ENCODE data around the gene GFAP.

Gene GFAP

DNA sequence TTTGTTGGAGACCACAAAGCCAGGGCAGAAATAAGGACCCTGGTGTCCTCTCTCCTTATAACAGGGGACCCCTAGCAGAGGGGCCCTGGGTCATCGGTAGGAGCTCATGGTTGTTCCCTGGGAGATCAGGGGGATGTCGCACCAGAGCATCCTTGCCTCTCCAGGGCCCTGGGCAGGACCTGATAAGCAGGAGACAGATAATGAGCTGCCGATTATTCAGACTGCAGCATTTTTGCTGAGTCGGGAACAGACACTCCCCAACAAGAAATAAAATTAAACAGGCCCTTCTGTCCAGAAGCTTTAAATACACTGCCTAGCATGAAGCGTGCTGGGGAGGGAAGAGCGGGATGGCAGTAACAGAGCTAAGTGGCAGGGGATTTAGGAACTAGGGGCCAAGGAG, 15.4 kb upstream of the GFAP start:
- no peak for DNase-seq

DNA sequence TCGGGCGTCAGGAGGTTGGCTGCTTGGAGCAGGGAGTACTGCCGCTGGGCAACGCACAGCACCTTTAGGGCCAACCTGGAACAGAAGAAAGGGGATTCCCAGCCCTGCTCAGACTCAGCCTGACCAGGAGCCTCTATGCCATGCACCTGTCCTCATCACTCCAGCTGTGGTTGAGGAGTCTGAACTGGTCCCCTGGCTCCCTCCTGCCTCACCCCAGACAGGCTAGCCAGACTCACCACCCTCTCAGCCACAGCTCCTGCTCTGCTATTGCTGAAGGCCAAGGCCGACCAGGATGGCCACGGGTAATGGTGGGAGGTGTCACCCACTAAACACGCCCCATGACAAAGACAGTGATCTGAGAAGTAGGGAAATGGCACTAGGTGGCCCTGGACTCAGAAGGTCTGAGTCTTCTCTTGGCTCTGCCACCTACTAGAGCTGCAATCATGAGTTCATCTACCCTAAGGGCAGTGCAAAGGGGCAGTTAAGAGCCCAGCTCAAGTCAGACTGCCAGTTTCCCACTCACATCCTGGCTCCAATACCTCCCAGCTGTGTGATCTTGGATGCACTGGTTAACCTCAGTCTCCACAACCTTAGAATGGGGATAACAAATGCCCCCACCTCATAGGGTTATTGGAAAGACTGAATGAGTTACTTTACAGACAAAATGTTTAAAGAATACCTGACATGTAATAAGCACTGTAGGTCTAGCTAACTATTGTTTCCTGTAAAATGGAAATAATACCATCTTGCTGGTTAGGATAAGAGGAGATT, 13.8 kb upstream of the GFAP start:
- no peak for DNase-seq

DNA sequence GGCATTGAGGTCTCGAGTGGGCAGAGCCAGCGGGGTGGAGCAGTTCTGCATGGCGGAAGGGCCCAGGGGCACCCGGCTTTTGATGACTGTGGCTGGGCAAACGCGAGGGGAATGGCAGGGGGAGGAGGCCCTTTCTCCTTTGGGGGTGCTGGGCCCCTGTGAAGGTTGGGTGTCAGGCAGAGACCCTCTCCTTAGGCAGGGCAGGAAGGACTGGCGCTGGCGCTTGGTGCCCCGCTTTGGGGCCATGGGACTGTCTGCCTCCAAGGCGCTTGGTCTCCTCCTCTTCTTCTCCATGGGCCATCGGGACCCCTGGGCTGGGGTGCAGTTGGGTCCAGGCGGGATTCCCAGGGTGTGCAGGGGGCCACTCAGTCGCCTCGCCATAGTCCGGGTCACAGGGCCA, 12.8 kb upstream of the GFAP start:
- no peak for DNase-seq

DNA sequence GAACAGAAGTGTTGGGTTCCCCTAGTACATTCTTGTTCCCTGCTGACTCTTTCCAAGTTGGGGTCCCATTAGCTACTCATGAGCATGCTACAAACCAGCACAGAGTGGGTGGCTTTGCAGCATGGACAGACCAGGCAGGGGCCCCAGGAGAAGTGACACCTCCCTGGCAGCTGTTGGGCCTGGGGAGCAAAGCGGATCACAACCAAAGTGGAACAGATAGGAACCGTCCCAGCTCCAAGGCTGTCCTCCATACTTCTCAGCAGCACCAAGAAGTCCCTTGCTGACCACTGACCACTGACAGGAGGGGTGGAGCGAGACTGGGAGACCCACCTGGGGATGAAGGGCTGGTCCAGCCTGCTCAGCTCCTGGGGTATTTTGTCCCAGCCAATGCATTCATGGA, 12.4 kb upstream of the GFAP start:
- DNase-seq, result no peak

DNA sequence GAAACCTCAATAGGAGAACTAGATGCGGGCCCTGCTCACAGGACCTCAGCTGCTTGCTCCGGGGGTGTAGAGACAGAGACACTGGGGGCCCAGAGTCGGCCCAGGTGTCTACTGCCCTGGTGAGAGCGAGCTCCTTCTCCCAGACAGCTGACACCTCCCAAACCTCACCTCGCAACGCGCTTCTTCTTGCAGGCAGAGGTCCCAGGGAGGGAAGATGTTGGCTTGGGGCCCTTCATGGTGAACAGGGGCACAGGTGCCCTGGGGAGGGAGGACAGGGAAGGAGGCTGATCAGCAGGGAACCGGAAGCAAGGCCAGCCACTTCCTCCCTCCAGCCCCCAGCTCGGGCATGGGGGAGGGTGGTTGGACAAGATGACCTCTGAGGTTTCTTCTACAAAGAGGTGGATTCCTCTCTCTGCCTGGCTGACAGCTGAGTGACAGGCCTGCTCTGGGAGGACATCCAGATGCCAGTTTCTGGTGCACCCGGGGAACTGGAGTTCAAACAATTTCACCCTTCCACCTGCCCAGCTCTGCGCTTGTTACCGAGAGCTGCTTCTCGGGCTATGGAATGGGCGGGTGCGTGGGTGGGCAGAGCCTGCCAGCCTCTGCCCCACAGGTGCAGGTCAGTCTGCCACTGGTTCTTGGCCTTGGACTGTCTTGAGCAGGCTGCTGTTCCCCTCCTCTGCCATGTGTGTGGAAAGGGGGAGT, 11.7 kb upstream of the GFAP start:
- no peak for DNase-seq

DNA sequence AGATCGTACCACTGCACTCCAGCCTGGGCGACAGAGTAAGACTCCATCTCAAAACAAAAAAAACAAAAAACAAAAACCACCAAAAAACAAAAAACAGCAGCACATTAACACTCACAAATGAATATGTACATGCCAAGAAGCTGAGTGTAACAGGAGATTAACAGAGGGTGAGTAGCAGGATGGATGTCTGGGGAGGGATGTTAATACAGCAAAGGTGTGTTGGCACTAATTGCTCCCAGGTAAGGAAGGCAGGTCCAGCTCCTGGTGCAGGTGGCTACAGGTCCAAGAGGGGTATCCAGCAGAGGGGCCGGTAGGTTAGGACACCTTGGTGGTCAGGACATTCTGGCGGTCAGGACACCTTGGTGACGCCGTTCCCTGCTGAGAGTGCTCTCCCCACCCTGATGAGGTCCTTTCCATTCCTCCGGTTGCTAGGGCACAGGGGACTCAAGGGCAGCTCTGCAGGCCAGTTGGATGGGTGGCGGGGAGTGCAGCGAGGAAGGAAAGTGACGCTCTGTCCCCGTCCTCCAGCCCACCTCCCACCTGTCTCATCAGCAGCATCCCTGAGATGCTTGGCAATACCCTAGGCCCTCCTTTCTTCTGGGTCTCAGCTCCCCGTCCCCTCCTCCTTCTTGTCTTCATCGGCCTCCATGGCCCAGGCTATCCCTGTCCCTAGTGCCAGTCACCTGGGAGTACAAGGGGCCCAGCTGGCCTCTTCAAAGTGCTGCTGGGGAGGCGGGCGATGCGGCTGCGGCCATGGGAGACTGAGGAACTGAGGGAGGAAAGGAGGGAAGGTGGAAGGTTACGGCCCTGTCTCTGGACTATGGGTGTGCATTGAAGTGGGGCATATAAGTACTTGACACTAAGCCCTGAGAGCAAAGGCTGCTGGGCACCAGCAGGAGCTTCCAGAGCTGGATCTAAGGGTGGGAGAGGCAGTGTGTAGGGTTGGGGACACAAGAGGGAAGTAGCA, 10.7 kb upstream of the GFAP start:
- no peak for DNase-seq

DNA sequence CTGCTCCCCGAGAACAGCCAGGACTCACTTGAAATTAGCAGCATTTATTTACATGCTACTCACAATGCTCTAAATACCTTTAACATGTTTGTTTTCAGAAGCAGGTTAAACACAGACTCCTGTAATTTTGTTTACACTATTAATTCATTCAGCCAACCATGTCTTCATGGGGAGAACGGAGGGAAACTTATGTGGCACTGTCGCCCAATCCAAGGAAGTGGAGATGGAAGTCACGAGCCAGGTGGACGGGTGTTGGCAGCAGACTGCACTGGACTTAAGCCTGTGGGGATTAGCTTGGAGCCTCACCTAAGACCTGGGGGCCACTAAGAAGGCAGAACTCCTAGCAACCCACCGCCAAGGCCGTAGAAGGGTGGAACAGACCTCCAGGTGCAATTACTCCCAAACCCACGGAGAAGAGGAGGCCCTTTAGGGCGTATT, 8.8 kb upstream of the GFAP start:
- no peak for DNase-seq

DNA sequence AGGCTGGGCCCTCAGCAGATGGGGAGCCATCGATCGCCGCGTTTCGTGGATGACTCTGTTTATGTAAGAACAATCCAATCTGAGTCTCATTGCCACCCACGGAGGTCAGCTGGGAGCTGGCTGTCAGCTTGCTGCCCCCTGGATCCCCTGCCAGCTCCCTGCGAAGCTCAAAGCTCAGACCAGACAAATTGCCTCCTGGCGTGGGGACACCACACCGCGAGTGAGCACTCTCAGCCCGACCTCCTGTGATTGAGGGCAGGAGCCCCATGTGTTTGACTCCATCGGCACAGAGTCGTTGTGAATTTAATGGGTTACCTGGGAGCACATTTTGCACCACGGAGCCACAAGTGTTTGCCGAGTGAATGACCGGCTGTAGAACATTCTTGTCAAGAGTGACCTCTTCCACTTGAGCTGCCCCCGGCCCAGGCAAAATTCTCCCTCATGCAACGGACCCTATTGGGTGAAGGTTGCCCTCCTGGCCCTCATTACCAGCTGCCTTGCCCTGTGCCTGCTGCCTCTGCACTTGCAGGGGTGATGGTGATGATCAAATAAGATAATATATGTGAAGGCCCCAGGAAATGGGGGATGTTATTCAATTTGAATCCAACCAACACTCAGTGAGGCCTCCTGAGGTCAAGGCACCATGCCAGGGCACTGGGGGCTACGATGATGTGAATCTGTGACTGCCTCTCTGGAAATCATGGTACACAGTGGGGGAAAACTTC, 7.6 kb upstream of the GFAP start:
- no peak for DNase-seq

DNA sequence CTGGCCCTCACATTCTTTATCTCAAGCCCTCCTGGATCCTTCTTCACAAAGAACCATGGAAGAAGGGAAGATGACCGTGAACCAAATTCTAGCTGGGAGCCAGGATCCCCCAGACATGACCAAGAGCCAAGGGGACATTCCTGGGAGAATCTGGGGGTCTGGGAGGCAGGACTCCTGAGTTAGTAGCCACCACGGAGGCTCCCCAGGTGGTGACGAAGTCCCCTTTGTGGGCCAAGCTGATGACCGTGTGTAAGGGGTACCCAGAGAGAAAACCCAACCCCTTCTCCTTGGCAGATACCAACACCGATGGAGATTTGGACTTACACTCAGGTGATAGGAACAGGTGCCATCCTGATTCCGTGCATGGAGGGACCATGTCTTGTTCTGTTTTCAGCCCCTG, 6.8 kb upstream of the GFAP start:
- DNase-seq, result no peak

DNA sequence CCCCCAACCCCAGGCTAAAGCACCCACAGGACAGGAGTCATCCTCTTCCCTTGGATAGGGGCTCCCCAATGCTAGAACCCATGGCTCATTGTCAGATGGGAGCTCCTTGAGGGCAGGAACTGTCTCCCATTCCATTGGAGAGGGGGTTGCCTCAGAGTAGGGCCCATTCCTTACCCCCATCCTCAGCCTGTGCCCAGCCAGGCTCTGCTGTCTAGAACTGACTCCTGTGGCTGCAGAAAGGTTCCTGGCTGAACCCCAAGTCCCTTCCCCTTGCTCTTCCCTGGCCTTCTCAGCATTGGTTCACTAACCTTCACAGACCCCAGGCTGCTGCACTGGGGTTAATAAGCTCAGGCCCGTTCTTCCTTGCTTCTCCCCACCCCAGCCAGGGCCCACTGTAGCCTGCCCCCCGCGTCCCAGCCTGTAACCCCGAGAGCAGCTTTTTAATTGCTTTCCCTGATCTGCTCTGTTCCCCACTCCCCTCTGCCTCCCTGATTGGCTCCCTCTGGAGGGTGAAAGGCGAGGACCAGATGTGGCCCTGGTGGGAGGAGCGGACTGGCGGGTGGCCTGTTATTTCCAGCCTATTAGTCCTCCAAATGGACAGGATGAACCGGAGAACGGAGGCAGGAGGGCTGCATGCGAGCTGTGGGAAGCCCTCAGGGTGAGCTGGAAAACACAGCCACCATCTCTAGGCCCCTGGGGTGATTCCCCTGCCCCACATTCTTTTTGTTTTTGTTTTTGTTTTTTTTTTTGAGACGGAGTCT, 6.0 kb upstream of the GFAP start:
- DNase-seq, result no peak

DNA sequence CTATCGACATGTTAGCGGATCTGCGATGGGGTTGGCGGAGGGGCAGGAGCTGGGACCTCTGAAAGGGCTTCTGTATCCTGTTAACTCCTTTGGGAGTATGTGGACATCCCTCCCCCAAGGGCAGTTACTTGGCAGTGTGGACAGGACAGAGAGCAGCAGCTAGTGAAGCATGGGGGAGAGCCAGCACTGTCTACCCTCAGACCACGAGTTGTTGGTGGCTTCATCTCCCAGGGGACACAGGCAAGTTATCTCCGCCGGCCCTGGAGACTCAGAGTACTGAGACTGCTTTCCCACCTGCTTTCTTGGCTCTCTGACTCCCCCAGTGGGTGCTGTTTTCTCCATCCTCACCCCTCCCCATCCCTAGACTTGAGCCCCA, 5.3 kb upstream of the GFAP start:
- no peak for DNase-seq

DNA sequence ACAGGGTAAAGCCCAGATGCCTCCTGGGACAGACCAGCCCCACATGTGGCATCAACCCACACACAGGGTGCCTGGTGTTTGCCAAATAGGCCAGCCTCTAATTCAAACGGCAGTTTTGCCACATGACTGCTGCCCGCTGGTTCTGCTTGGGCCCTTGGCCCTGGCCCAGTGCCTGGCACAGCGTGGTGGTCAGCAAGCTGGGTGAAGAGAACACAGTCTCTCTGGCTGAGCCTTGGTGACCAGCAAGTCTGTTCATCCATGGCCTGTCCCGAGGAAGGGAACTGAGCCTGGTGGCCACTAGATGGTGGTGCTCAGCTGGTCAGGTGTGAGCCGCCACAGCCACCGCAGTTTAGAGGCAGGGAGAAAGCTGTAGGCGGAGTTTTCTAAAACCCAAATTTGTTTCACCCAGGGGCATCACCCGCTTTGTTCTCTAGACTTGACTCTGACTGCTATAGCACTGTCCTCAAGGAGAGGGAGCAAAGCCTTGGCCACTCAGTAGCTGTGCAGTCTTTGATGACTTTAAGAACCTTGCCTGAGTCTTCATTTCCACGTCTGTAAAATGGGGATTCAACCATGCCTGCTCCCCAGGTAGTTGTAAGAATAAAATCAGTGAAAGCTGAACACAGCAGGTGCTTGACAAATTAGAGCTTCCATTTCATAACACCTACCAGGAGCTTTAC, 4.7 kb upstream of the GFAP start:
- DNase-seq, result peak; percentile 45

DNA sequence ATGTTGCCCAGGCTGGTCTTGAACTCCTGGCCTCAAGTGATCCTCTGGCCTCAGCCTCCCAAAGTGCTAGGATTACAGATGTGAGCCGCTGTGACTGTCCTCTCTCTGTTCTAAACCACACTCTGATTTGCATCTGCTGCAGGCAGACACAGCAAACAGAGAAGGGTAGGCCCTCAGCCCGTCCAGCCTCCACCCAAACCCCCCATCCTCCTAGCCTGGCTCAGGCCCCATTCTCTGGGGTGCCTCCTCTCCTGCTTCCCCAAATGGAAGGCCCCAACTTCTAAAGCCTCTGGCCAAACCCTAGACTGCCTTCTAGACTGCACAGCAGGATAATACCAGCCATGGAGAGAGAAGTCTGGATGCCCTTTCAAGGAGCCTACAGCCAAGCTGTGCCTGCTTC, 4.1 kb upstream of the GFAP start:
- no peak for DNase-seq

DNA sequence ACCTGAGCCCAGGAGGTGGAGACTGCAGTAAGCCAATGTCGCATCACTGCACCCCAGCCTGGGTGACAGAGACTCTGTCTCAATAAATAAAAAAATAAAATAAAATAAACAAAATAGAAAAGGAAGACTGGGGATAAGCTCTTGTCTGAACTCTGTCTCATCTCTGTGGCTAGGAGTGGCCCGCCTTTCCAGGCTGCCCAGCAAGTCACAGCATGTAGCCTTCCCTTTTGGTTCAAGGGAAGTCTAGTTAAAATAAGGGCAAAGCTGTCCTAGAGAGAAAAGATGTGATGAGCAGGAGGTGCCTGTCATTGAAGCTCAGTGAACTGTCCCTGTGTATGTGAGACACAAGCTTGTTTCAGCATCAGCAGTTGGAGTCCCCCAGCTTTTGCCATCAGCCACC, 2.7 kb upstream of the GFAP start:
- DNase-seq, result no peak

DNA sequence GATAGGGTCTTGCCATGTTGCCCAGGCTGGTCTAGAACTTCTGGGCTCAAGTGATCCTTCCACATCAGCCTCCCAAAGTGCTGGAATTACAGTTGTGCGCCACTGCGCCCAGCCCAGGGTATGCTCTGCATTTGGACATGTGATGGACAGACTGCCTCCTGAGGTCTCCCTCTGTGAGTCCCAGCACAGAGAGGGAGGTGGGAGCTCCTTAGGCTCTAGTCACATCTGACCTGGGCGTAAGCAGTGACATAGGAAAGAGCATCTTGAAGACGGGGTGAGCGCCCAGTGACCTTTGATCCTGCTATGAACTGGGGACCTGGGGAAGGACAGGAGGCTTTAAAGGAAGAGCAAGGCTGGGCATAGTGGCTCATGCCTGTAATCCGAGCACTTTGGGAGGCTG, 2.2 kb upstream of the GFAP start:
- no peak for DNase-seq

DNA sequence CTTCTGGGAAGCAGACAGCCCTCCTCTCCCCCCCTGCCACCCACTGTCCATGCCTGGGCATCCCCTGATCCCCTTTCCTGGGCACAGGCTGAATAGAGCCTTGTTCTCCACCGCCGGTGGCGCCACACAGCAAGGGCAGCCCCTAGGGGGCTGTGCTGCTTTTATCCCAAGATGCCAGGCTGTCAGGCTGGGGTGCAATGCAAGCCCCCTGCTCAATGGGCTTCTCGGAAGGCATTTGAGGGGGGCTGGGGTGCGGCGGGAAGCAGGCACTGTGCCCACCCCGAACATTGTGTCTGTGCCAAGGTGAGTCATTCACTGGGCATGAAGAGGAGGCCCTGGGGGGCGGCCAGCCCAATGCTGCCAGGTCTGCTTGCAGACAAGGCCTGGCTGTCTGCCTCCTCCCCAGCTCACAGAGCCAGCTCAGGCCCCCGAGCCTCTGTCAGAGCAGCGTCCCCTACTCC, 1.5 kb upstream of the GFAP start:
- DNase-seq, result no peak

DNA sequence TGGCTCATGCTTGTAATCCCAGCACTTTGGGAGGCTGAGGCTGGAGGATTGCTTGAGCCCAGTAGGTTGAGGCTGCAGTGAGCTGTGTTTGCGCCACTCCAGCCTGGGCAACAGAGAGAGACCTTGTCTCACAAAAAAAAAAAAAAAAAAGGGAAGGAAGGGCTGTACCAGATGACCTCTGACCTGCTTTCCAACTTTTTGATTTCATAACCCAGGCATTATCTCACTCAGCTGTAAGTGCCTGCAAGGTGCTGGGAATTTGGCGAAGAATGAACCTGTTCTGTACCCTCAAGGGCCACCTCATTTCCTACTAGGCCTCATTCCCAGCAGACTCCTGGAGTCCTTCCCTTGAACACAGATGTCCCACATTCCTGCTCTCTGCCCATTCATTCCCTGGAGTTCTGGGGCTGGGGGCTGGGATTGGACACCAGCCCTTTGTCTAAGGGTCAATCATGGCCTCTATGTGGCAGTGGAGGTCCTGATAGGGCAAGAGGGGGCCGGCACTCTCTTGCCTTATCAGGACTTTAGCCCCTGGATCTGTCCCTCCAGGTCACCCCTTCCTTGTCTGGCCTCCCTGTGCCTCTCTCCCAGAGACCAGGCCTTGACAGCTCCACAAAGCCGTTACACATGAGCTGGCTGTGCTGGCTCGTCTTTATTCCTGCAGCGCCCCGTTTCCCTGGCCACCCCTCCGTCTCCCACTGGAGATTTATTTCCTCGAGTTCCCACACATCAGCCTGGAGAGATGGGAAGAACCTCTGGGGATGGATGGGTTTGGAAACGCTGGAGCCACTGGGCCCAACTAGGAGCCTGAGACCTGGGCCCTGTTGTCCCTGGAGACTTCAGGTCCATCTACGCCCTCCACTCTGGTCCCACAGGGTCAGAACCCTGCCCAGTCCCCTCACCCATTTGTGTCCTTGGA, 821 bp upstream of the GFAP start:
- DNase-seq, result no peak

DNA sequence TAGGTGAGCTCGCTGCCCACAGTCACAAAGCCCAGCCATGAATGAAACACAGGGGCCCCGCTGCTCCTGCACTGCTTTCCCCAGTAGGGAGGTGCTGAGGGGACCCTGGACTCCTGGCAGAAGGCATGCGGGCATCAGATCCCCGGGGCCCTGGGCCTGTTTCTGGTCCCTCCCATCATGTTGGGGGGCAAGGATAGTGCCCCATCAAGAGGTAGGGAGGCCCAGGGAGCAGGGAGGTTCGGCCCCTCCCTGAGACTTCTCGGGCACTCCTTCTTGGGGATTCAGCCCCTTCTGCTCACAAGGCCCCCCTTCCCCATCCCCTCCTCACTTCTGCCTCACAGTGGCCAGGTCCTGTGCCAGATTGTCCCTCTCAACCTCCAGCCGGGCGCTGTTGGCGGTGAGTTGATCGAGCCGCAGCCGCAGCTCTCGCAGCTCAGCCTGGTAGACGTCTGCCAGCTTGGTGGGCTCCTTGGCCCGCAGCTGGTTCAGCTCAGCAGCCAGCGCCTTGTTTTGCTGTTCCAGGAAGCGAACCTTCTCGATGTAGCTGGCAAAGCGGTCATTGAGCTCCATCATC, 515 bp downstream of the GFAP start:
- no peak for DNase-seq

DNA sequence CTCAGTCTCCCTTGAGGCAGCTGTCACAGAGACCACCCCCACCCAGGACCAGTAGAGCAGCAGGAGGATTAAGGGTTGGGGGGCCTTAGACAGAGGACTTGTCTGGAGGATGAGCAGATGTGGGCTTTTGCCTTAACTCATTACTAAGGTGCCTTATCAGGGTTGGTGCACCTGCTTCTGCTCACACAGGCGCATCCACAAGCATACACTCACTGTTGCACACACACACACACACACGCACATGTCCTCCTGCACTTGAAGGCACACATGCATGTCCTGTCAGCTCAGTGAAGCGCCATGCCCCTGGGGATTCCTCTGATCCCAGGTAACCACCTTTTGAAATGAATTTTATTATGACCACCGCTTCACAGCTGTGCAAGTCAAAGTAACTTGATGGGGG, 1.2 kb downstream of the GFAP start:
- no peak for DNase-seq

DNA sequence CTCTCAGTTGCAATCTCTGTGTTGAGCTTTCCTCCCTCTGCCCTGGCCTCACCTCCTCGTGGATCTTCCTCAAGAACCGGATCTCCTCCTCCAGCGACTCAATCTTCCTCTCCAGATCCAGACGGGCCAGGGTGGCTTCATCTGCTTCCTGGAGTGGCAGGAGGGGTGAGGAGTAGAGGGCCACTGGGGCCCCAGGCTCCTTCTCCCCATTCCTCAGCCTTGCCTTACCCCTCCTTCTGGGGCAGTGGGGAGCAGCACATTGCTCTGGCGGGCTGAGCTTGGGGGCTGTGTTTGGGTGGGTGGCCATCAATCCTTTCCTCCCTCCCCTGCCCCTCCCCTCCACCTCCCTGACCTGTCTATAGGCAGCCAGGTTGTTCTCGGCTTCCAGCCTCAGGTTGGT, 1.6 kb downstream of the GFAP start:
- DNase-seq, result no peak
